NCI-H345 (cell line): ENCODE measurements around the gene HEG1.

Source experiments
- DNase-seq: peaks from one replicate; lab custom pipeline; 2025; lab: John Stamatoyannopoulos, UW

Gene HEG1

DNA sequence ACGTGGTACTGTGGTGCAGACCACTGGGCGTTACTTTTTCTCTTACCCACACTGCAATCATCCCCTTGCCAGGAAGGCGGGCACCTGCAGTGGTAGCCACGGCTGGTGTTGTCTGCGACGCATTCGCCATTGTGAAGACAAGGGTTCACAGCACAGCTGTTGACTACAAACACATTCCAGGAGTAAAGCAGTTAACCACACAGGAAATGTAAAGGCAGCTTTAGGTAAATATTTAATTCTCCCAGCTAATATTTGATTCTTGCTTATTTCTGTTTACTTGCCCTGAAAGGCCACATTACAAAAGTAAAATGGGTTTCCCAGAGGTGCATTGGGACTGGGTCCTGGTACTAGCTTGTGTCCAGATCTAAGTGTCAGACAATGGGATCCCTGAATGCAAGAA, 45.4 kb downstream of the HEG1 start:
- DNase-seq = no peak

- DNase-seq = no peak
Measured at GRCh38 chr3:125008766-125009165, 47.0 kb downstream of the HEG1 start.

DNA sequence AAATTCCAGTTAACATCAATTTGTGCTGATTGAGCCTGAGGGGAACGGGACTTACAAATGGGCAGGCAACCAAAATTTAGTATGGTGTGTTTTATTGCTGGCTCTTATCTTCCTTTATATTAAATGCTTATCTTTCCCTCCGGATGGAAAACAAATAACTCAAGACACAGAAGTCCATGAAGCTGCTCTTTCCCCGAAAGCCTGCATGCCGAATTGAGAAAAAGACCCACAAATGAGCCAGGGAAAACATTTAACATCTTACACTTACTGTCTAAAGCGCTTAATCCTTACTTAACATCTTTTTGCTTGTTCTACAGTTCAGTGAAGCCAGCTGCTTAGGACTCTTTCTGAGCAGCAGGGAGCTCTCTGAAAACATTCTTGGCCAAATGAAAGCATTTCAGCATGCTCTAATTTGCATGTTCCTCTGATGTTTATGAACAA, 49.5 kb downstream of the HEG1 start:
- no peak for DNase-seq

DNA sequence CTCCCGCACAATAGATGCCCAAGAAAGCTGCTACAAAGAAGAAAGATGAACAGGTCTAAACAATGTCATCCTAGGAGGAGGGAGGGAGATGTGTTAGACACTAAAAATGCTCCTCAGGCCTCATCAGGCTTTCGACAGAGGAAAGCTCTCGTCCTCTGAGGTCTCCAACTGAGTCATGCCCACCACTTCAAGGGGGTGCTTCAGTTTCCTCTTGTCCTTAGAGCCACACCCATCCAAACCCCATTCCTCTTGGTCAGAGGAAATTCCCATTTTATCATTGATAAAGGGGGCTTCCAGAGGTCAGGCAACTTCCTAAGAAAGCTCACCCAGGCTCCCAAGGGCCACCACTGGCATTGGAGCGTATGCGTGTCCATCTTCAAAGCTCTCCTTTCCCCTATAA, 50.1 kb downstream of the HEG1 start:
- DNase-seq = no peak

GRCh38 chr3:125005222-125005621, 50.6 kb downstream of the HEG1 start:
- DNase-seq = no peak

DNA sequence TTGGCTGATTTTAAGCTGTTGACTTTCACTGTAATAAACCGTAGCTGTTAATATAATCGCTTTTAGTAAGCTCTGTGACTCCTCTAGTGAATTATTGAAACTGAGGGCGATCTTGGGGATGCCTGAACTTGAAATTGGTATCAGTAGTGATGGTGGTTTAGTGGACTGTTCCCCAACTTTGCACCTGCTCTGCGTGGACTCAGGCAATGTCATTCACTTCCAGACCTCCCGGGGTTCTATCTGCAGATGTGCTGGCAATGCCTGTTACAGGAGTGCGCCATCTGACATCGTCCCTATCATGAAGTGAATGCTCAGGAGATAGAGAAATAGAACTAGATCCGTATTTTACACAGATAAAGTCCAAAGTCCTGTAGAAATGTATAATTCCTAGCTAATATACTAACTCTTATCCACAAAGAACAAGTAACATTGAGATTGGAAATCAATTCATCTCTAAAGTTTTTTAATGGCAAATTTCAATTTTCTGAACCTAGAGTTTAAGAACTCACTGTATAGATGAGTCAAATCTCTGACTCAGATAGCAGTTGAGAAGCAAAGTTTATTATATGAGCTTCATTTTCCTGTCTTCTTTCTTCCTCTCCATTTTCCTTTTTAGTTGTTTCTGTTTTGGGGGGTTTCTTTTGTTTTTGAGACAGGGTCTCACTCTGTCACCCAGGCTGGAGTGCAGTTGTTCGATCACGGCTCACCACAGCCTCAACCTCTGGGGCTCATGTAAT, 51.8 kb downstream of the HEG1 start:
- no peak for DNase-seq

GRCh38 chr3:125003369-125003853, 52.4 kb downstream of the HEG1 start:
- DNase-seq = no peak

- DNase-seq = no peak
Measured at GRCh38 chr3:125002414-125003368, 53.1 kb downstream of the HEG1 start.

- no peak for DNase-seq
Measured at GRCh38 chr3:125001557-125002413, 54.0 kb downstream of the HEG1 start.

DNA sequence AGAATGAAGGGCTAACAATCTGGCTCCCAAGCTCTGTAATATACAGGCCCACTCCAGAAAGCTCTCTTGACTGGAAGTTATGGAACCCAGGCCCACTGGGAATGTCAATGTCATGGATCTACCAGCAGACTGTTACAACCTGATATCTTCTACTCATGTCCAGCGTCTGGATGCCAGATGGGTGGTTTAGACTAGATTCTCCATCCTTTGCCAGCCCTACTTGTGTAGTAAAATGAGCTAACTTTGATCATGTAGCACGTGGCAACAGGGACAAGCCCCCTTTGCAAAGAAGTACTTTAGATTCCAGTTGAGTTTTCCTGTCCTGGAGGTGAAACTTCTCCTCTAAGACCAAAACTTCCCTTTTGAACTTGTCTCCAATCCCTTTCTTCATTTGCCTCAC, 55.1 kb downstream of the HEG1 start:
- no peak for DNase-seq

GRCh38 chr3:124999897-125000435, 55.8 kb downstream of the HEG1 start:
- no peak for DNase-seq

GRCh38 chr3:124999317-124999716, 56.5 kb downstream of the HEG1 start:
- no peak for DNase-seq

GRCh38 chr3:124998247-124998630, 57.6 kb downstream of the HEG1 start:
- no peak for DNase-seq

- DNase-seq = no peak
Measured at GRCh38 chr3:124997303-124998246, 58.2 kb downstream of the HEG1 start.

- peak; percentile 24 for DNase-seq
Measured at GRCh38 chr3:124995460-124995994, 60.3 kb downstream of the HEG1 start.

DNA sequence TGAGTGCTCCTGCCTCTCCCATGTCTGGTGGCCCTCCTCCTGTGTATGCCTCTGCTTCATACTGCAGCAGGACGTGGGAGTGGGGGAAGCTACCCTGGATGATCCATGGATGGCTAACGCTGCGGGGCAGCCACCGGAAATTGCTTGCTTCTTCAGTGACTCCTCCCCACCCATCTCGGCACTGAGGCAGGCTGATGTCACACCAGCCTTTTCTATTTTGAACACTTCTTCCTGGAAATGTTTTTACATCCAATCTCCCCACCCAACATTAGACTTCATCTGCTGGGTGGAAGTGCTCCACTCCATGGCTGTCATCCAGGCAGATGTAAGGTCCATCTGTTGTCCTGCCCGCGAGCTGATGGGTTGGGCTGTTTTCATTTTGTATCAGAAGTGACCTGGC, 62.3 kb downstream of the HEG1 start:
- DNase-seq = no peak

- DNase-seq = no peak
Measured at GRCh38 chr3:124992041-124992440, 63.8 kb downstream of the HEG1 start.

DNA sequence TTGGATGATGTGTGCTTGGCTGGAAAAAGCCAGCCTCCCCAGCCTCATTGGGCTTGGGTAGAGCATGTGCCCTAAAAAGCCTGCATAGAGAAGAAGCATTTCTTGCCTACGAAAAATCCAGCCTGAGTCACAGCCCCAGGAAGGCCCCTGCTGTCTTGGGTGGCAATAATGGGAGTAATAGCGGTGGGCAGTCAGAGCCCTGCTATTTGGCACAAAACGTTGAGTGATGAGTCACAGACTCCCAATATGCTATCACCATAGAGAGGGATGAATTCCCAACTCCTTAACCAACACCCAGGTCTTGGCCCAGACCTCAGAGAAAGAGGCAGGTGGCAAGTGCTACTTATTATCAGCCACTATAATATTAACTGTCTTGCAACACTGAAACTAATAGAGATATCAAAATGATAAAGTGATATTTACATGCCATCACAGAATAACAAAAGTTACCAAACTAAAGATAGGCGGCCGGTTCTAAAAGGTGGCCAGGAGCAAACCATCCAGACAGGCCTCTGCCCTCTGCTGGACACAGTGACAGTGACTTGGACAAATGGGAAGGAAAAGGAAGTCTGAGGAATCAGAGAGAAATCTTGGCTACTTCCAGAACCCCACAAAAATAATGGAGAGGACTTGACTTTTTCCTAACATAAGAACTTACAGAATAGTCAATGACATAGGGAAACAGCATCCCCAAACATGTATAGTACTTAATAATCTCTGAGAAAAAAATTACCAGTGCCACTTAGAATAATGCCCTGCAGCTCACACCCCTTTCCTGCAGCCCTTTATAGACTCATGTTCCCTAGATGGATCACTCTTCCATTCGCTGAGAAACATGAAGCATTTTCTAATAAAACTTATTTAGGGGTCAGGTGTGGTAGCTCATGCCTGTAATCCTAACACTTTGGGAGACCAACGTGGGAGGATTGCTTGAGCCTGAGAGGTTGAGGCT, 69.3 kb downstream of the HEG1 start:
- DNase-seq = no peak

GRCh38 chr3:124985349-124985748, 70.4 kb downstream of the HEG1 start:
- no peak for DNase-seq
